GM19238 (cell line): ENCODE data around the gene NFIA.

Experiments used
- DNase-seq: peaks from one replicate; pipeline ENCODE4 v3.0.0; 2011; ENCODE audit warnings: low spot score; ENCODE audit not compliant: insufficient read length

The NFIA gene

DNA sequence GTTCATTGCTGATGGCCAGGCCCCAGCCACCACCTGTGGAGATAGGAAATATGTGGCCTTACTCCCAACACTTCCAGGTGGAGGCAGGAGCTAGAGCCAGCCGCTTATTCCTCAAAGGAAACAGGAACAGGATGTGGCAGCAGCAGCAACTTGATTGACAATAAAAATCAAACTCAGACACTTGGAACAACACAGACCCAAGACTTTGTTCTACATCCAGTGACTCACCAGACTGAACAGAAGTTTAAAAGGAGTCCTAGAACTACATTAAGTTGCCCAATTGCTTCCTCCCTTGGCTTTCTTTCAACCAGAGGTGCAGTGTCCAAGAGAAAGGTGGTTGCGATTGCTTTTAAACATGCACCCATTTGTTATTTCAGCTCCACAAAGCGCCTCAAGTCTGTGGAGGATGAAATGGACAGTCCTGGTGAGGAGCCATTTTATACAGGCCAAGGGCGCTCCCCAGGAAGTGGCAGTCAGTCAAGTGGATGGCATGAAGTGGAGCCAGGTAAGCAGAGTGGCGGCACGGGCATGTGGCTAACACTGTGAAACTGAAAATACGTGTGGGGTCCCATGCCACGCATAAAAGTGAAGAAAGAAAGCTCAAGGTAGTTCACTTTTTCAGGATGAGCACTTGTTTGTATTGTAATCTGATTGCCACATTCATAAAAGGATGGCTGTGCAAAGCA is 276.6 kb downstream of the NFIA start:
- DNase-seq: no peak

DNA sequence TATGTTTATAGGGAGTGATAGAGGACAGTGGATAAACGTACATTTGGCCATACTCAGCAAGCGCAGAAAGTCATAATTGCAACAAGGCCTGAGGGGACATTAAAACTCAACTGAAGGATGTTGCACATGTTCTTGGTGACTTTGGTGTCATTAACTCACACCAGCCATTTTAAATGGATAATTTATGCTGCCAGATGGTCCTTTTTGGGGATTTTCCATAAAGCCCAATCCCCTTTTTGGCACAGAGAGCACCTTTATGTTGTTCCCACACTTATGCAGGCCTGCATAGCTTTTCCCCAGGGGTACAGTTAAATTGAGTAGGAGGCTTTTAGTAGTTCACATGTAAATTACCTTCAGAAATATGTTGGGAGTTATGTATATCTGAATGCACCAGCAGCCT is 279.6 kb downstream of the NFIA start:
- no peak for DNase-seq

DNA sequence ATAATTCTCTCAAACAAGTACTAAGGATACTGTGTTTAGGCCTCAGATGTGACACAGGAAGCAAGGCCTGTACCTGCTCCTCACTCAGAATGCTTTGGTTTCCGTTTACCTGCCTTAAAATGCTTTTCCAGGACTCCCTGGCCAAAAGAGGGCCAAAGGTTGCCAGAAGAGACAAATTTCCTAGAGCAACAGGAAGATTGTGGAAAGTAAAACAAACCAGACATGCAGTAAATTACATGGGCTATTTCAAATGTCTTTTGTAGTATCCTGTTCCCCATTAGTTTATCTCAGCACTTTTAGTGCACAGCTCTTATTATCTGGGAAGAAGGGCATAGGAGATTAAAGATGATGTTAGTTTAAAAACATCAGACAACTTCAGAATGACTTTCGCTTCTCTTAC is 280.0 kb downstream of the NFIA start:
- no peak for DNase-seq

DNA sequence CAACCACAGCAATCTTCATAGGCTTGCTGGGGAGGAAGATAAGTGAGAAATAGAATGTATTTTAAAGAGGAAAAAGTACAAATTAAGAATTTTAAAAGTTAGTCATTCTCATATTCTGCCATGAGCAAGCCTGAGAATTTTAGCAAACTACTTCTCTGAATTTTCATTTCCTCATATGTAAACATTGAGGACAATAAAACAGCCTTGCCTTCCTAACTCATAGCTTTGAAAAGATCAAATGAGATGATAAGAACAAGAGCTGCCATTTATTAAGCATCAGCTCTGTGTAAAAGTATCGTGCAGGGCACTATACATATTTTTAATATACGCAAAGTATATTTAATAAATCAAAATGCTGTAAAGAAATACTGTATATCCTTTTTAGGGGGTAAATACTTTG is 286.0 kb downstream of the NFIA start:
- DNase-seq: no peak

DNA sequence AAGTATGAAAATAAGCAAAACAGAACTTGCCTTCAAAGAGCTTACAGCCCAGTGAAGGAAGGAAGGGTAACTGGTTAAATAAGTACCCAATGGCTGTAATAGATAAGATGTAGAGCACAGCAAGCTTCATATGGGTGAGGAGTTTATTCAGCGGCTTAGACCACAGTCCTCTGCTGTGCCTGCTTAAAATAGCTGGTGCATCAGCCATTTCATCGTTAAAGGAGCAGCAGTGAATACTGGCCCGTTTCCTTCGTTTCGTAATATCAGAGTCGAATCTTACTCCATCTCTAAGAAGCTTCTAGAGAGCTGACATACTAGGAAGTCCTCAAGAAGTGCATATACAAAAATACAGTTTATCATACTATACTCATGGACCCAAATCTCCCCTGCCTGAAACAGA is 286.5 kb downstream of the NFIA start:
- no peak for DNase-seq

DNA sequence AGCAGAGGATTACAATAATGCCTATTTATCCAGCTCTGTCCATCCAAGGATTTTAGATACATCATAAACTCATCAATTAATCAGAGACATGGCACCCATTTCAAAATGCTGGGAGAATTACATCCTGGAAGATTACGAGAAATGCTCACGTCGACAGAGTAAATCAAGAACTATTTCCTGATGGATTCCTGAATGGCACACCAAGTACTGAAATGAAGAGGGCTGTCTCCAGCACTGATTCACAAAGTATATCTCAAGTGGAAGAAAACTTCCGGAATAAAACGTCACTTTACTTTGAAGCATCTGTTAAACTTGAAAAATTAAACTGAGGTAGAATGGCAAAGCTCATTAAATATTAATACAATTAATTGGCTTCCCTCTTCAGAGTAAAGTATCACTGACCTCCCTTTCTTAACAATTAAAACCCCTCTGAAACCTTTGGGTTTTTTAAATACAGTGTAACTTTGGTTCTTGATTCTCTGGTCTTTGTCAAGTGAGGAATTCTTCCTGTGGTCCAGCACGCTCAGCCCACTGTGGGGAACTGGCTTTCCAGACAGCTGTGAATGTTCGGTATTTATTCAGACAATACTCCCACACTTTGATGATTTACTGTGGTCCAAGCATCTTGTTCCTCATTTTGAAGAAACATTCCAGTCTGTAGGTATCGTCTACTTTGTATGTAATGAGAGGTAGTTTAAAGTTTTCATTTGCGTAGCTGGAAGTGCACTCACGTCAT is 288.0 kb downstream of the NFIA start:
- no peak for DNase-seq

DNA sequence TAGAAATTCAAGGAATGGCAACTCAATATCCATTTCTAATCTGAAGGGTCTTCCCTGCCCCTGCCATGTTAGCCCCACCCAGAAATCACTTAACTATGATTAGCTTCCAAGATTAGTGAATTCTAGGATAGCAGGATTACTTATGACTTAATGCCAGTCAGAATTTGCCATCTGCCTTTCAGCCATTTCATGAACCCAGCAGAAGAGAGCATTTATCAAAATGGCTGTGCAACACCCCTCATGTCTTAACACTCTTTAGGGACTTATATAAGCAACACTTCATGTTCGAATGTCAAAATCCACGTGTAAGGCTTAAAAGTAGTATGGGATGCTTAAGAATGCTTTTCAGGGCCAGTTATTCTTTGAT is 288.5 kb downstream of the NFIA start:
- no peak for DNase-seq

DNA sequence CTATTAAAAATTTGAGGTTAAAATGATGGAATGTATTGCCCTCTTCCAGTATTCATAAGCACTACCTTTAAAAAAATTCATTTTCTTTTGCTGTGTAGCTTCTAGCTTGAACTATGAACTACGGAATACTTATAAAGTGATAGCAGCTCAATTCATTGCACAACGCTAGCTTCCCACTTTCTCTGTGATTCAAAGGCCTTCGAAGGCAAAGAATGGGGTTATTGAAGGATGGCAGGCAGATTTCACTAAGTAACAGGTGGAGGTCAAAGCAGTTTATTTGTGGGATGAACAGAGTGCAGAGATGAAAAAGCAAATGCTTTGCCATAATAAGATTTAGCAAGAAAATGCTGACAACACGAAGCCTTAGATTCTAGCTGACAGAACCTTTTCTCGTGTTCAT is 290.6 kb downstream of the NFIA start:
- no peak for DNase-seq

DNA sequence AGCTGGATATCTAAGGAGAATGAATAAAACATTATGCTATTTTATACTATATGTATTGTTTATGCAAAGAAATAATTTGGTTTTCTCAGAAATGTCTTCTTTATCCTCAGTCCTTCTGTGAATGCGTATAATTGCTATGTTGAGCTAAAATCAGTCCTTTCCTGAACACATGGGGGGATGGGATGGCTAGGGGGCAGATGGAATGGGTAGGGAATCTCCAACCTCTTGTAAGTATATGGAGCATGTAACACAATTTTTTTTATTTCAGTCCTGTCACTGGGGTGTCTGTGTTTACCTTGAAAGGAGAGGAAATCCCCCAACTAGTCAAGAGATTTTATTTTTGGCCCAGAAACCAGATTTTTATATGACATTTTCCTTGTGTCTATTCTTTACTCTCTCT is 291.8 kb downstream of the NFIA start:
- no peak for DNase-seq

DNA sequence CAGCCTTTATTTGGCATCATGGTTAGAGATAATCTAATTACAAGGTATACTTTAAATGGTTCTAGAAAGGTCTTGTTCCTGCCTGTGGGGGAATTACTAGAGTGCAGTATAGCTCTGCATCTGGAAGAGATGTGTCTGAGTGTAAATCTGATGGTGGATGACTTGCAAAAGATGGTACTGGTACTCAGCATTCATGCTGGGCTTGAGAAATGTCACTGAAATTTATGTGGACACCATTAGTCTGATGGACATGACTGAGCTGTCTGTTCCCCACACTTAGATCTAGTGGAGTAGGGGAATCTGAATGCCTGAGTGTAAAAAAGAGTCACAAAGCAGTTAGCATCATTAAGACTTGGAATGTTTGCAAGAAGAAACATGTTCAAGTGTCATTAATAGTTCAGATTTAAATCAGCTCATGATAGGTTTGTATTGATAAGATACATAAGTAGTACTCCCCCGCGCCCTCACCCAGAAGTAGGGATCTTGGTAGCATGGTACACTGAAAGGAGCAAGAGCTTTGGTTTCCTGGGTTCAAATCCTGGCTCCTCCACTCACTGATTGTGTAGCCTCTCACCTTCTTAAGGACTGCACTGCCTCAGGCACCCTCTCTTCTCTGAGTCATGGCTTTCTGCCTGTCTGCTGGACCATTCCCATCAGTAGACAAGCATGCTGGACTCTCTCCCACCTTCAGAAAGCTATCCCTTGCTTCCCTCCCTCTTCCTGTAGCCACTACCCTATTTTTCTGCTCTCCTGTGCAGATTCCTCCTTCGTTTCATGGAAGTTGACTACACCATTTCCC is 292.9 kb downstream of the NFIA start:
- no peak for DNase-seq

DNA sequence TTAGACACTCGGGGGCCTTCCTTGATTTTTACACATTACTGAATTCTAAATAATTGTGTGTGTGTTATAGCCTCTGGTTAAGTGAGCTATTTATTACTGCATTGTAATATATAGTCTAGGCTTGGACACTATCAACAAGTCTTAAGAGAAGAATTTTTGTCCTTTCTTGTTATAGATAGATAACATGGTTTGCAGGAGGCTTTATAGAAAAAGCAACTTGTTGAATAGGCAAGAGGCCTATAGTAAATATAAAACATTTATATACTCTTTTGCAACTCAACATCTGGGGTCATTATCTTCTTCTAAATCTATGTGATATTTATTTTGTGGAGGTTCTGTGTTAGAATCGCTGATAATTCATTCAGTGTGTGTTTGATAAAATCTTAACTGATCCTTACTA is 293.8 kb downstream of the NFIA start:
- no peak for DNase-seq

DNA sequence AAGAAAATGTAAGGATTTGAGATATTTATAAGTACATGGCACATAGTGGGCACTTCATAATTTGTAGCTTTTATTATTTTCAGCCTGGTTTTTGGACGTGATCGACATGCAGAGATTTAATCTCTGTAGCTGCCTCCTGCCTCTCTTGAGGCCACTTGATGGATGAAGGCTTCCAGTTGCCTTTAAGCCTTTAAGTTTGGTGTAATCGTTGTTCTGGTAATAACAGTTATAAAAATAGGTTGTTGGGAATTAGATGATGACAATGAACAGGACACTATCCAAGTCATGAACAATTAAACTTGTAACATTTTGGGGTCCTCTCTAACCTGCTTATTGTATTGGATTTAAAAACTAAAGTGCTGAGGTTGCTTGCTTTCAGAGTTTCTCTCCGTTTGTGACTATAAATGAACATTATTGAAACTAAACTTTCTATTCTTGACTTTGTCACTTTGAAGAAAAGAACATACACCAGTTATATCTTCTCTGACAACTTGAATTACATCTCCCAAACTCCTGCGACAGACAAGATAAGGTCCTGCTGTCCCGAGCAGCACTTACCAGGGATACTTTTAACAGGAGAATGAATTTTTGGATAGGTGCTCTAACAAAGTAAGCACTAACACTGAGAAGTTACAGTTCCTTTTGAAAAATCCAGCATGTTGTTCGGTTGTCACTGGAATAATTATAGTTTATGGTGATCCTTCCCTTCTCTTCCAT is 295.0 kb downstream of the NFIA start:
- no peak for DNase-seq

DNA sequence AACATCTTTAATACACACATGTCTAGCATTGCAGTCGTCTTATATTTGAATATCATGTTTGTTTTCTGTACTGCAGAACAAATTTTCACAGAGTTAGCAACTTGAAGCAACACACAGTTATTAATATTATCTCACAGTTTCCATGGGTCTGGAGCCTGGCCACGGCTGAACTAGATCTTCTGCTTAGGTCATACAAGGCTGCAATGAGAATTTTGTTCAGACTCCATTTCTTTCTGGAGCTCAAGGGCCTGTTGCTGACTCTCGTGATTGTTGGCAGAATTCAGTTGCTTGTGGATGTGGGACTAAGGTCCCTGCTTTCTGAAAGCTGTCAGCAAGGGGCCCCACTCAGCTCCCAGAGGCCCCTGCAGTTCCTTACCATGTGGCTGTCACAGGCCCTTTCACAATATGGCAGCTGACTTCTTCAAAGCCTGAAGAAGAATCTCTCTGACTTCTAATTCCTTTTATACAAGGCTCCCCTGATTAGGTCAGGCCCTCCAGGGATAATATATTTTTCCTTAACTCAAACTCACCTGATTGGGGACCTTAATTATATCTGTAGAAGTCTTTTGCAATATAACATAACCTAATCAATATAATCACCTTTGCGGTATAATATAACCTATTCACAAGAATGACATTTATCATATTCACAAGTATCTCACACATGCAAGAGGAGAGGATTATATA is 296.3 kb downstream of the NFIA start:
- no peak for DNase-seq

DNA sequence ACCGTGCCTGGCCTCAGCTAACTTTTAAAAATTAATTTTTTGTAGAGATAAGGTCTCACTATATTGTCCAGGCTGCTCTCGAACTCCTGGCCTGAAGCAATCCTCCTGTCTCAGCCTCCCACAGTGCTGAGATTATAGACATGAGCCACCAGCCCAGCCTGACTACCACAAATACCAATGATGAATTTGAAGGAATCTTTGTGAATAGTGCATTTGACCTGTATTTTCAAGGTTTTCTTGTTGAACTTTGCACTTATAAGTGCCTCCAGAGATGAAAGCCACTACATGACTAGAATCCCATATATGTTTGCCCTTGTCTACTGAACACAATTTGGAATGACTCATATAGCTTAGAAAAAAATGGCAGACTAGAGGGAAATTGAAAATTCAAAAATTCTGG is 297.3 kb downstream of the NFIA start:
- no peak for DNase-seq

DNA sequence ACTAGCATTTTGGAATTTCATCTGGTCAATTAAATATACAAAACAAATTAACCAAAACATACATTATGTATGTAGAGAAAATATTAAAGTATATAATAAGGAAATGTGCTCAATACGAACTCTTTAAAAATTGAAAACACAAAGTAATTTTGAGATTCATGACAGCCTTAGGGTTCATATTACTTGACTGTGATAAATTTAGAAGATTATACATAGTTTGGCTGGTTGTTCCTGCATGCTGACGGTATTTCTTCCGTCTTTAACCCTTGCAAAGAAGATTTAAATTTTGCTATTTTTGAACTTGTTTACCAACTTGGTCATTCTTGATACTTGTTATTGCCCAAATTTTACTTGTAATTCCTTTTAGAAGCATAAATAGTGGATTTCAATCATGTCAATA is 298.2 kb downstream of the NFIA start:
- no peak for DNase-seq

DNA sequence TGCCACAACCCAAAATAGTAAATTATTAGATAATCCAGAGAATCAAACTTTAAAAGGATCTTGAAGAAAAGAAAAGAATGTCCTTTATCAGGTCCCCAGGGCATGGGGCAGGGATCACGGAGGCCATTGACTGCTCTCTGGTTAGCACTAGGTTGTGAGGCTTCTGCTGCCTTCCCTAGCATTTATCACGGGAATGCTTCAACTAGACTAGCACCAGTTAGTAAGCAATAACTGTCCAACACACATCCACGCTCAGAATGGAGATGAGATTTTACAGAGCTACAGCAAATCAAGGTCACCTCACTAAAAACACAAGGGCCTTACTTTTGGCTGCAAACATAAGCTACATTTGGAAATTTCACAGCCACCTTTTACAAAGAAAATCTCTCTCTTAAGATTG is 304.0 kb downstream of the NFIA start:
- DNase-seq: no peak

DNA sequence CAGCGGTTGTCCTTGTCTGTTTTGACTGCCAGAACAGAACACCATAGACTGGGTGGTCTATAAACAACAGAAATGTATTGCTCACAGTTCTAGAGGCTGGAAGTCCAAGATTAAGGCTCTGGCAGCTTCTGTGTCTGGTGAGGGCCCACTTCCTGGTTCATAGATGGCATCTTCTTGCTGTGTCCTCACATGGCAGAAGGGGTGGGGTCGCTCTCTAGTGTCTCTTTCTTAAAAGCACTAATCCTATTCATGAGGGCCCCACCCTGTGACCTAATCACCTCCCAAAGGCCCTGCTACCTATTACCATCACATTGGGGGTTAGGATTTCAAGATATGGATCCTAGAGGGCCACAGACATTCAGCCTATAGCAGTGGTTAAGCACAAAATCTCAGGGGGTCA is 304.4 kb downstream of the NFIA start:
- no peak for DNase-seq

DNA sequence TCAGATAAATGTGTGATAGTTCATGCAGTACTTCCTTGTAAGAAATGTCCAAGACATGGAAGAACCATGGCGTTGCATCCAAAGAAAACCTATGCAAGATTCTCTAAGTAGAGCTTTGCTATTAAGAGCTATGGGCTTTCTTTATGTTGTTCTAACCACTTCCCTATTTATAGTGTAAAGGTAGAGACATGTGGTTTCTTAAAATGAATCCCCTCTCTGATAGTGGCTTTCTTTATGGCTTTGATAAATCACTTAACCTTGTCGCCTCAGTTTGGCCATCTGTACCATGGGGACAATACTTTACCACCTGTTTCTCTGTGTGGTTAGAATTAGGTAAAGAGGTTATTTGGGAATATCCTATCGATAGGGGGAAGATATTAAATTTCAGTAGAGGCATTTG is 305.5 kb downstream of the NFIA start:
- DNase-seq: no peak

DNA sequence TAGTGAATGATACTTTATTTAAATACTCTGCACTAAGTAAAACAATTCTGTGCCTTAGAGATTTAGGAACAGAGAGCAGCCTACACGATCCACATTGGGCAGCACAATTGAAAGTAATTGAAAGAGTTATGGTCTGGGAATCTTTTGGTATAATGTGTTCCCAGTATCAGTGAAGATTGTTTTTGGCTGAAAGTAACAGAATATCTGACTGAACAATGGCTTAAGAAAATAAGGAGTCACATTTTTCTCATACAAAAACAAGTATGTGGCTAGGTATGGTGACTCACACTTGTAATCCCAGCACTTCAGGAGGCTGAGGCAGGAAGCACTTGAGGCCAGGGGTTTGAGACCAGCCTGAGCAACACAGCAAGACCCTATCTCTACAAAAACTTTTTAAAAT is 306.2 kb downstream of the NFIA start:
- no peak for DNase-seq

DNA sequence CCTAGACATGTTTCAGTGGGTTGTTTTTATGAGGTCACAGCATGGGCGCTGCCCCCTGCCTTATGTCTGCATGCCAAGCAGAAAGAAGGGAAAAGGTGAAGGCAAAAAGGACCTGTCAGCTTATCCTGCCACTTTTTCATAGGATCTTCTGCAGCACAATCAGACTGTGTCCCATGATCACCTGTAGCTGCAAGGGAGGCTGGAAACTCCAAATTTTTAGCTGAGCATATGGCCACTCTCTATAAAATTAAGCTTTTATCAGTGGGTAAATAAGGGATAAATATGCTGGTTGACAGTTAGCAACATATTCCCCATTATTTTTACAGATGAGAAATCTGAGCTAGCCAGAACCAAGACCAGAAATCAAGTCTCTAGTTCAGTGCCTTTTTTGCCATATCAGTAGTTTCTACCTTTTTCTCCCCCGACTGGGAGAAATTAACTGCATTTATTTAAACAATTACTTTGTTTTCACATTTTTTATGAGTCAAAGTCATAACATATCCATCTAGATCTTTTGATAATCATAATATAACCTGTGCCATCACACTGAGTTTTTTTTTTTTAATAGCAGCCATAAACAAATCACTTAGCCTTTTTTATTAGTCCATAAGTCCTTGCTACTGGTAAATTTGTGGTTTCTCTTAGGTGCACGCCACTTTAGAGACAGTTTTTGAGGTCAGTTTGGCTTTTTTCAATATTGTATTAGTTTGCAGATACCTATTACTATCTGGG is 307.0 kb downstream of the NFIA start:
- DNase-seq: no peak
